ENCODE results near the gene TAF5L.

DNA sequence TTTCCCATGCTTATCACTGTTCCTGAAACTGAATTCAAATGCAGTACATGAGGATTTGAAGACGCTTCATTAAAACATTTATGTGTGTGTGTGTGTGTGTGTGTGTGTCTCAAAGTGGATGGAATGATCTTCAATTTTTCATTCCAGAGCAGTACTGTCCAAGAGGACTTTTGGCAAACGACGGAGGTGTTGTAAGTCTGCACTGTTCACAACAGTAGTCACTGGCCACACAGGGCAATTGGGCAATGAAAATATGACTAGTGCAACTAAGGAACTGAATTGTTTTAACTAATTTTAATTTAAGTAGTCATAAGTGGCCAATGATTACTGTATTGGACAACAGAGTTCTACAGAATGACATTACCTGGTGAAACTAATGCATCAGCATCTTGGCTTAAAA lies 5.0 kb downstream of the TAF5L start:
- TF ChIP-seq POLR2AphosphoS5 (IDR thresholded peaks at IDR 0.05; ENCODE audit: low read depth) = no peak
- TF ChIP-seq CTCF (conservative IDR thresholded peaks at IDR 0.05; ENCODE audit: low read depth in 2 of 2) = no peak
- TF ChIP-seq EZH2 (IDR thresholded peaks at IDR 0.05; ENCODE audit: low read depth, unreplicated experiment) = no peak
- TF ChIP-seq, protein P1, sequence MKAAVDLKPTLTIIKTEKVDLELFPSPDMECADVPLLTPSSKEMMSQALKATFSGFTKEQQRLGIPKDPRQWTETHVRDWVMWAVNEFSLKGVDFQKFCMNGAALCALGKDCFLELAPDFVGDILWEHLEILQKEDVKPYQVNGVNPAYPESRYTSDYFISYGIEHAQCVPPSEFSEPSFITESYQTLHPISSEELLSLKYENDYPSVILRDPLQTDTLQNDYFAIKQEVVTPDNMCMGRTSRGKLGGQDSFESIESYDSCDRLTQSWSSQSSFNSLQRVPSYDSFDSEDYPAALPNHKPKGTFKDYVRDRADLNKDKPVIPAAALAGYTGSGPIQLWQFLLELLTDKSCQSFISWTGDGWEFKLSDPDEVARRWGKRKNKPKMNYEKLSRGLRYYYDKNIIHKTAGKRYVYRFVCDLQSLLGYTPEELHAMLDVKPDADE (IDR thresholded peaks at IDR 0.05) = no peak
- TF ChIP-seq STAT1 (IDR thresholded peaks at IDR 0.05; ENCODE audit: unreplicated experiment) = no peak
- no peak for TF ChIP-seq REST (IDR thresholded peaks at IDR 0.05; ENCODE audit: unreplicated experiment)
- TF ChIP-seq NANOG (IDR thresholded peaks at IDR 0.05; ENCODE audit: borderline replicate concordance) = no peak
- no peak for TF ChIP-seq ZNF114 (CRISPR knock-in tag; IDR thresholded peaks at IDR 0.05)

All from GM23338 (cell line).